Kidney epithelial cell (primary cell): ENCODE data around the gene PLLP. TPM values are rescaled to one million over a fixed set of nuclear protein-coding genes. Genes with fewer than 3 reads are reported as not detected.

Experiments used
- DNase-seq: peaks from one replicate; pipeline ENCODE4 v3.0.0-alpha.2; 2010; ENCODE audit warnings: low read depth
- H3K27me3 ChIP-seq: 2 replicates; pipeline ENCODE4 v1.6.0; 2011; ENCODE audit warnings: low read length; ENCODE audit not compliant: control insufficient read depth, insufficient read depth
- H3K36me3 ChIP-seq: 2 replicates; pipeline ENCODE4 v1.5.1; 2011; ENCODE audit warnings: low read length; ENCODE audit not compliant: control insufficient read depth, insufficient read depth
- H3K4me3 ChIP-seq: 2 replicates; pipeline ENCODE4 v1.5.1; 2011; ENCODE audit warnings: low read depth, mild to moderate bottlenecking, control low read depth, low read length
- total RNA-seq: library from RNA; depleted of rRNA; stranded (reverse); fragments of >200 nt; gene quantifications from 2 replicates; pipeline ENCODE4 v1.2.3, GENCODE V29; 2015
- TF ChIP-seq, protein P1 (sequence below): IDR thresholded peaks from 2 replicates; pipeline ENCODE4 v1.5.1; 2011; ENCODE audit warnings: mild to moderate bottlenecking, moderate library complexity, low read length, control low read depth, inconsistent platforms; ENCODE audit not compliant: insufficient read depth, poor library complexity, severe bottlenecking

Gene PLLP
- total RNA-seq, 1 donor from 2014 or later: 11.9 TPM

DNA sequence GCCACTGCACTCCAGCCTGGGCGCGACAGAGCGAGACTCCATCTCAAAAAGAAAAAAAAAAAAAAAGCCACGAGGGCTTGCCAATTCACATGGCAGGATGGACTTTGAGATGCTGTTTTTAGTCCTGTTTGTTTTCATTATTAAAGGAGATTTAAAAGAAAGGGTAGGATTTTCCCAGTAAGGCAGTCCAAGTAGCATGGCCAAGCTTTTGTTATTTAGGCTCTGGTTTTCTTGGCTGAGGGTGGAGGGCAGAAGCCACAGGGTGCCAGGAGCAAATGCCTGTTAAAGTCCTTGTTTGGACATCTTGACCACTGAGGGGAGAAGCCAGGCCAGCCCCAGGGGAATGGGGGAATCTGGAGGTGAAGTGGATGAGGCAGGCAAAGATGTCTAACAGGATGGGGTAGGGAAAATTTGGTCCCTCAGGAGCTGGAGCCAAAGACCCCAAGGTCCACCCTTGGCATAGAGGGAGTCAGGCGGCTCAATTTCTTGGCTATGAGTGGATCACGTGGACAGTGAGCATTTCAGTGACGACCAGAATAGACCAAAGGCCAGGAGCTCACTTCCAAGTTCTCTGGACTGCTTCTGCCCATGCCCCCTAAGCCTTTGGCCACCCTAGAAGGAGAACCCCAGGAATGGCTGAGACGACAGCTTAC, 20.8 kb upstream of the PLLP start:
- no peak for DNase-seq
- H3K36me3 ChIP-seq: no peaks in the 10 kb centered on the region
- TF ChIP-seq, protein P1, sequence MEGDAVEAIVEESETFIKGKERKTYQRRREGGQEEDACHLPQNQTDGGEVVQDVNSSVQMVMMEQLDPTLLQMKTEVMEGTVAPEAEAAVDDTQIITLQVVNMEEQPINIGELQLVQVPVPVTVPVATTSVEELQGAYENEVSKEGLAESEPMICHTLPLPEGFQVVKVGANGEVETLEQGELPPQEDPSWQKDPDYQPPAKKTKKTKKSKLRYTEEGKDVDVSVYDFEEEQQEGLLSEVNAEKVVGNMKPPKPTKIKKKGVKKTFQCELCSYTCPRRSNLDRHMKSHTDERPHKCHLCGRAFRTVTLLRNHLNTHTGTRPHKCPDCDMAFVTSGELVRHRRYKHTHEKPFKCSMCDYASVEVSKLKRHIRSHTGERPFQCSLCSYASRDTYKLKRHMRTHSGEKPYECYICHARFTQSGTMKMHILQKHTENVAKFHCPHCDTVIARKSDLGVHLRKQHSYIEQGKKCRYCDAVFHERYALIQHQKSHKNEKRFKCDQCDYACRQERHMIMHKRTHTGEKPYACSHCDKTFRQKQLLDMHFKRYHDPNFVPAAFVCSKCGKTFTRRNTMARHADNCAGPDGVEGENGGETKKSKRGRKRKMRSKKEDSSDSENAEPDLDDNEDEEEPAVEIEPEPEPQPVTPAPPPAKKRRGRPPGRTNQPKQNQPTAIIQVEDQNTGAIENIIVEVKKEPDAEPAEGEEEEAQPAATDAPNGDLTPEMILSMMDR: no peak
- H3K27me3 ChIP-seq: no peaks in the 10 kb centered on the region
- H3K4me3 ChIP-seq: no peak overlapping the region

DNA sequence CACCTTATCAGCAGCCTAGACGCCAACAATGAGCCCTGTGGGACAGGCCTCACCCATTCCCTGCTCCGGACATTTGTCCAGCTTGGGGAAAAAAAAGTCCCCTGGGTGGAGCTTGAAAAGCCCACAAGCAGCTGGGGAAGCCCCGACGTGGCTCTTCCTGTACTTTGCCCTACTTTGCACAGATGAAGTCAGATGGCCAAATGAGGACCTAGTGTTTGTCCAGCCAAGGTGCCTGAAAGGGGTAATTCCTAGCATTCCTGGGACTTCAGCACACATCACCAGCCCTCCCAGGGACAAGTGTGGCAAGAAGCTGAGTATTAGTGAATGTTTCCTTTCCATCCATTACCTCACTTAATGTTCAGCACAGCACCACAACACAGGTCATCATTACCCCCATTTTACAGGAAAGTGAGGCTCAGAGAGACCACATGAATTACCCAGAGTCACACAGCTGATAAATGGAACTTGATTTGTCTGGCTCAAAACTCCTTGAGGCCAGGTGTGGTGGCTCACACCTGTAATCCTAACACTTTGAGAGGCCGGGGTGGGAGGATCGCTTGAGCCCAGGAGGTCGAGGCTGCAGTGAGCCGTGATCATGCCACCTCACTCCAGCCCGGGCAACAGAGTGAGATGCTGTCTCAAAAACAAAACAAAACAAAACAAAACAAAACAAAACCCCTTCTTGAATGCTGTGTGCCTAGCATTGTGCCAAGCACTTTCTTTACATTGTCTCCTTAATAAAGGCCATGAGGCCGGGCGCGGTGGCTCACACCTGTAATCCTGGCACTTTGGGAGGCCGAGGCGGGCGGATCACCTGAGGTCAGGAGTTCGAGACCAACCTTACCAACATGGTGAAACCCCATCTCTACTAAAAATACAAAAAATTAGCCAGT, 19.9 kb upstream of the PLLP start:
- TF ChIP-seq, protein P1: no peak
- DNase-seq: peak; percentile 93
- H3K27me3 ChIP-seq: no peaks in the 10 kb centered on the region
- no peak overlapping the region for H3K4me3 ChIP-seq
- no peaks in the 10 kb centered on the region for H3K36me3 ChIP-seq

DNA sequence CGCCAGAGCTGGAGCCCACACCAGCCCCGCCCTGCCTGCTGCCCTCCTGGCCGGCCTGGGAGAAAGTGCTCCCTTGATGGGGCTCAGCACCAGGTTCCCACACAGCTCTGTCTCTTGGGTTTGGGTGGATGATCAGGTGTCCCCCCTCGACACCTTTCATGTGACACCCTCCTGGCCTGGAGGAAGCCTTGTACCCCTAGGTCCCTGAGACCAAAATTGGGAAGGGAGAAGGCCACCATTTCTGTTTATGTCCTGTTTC, 19.4 kb upstream of the PLLP start:
- TF ChIP-seq, protein P1: no peak
- DNase-seq: no peak
- Histone ChIP-seq H3K27me3 (no peaks in the 10 kb centered on the region), H3K4me3 (no peak overlapping the region), H3K36me3 (no peaks in the 10 kb centered on the region)

DNA sequence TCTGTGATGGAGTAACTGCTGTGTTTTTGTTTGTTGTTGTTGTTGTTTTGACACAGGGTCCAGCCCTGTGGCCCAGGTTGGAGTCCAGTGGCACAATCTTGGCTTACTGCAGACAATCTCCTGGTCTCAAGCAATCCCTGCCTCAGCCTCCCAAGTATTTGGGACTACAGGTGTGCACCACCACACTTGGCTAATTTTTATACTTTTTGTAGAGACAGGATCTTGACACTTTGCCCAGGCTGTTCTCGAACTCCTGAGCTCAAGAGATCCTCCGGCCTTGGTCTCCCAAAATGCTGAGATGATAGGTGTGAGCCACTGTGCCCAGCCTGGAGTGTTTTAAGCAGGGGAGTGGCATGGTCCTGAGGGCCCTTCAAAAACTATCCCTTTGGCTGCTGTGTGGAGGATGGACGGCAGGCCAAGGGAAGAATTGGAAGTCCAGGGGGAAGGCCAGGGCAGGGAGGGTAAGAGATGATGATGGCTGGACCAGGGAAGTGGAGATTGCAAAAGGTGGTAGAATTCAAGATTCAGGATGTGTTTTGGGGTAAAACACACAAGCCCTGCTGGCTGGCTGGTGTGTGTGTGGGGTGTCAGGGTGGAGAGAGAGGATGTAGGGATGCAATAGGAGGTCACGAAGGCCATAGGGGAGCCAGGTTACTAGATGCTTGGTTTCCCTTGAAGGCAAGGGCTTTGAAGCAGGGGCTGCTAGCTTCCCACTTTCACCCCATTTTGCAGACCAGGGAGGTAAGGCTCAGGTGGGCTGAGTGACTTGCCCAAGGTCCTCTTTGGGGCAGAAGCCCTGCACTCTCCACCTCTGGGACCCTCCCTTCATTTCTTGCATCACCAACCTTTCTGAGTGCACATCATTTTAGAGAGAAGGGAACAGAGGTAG, 18.8 kb upstream of the PLLP start:
- TF ChIP-seq, protein P1: no peak
- no peaks in the 10 kb centered on the region for H3K36me3 ChIP-seq
- DNase-seq: no peak
- H3K4me3 ChIP-seq: no peak overlapping the region
- no peaks in the 10 kb centered on the region for H3K27me3 ChIP-seq

DNA sequence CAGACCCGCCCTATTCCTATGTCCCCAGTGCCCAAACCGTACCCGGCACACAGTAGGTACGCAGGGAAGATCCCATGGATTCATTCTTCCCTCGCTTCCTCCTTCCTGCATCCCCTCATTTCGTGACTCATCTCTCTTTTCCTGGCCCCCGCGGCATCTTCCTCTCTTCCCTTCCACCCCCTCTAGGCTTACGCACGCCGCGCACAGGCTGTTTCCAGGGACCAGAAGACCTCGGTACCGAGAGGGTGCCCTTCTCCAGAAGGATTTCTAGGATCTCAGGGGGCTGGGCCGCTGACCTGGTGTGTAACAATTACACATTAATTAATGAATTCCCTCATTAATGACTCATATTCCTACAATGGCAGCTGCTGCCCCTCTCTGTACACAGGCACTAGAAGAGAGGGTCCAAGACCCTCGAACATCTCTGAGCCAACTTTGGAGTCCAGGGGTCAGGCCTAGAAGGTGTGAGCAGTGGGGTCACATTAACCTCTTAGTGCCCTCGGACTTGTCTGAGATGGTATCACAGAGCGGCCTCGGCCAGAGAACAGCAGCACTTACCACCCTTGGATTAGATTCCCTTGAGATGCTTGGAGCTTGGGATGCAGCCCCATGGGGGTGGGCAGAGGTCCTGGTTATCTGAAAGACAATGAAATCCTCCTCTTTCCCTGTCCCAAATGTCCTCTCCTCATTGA, 16.8 kb upstream of the PLLP start:
- no peak for DNase-seq
- H3K36me3 ChIP-seq: no peaks in the 10 kb centered on the region
- H3K27me3 ChIP-seq: no peaks in the 10 kb centered on the region
- TF ChIP-seq, protein P1: no peak
- no peak overlapping the region for H3K4me3 ChIP-seq
